GM18951 (cell line): ENCODE data around the gene FAM221B.

ENCODE experiments used
- POLR2A ChIP-seq: IDR thresholded peaks from 4 replicates; pipeline ENCODE4 v1.6.1; 2011; ENCODE audit warnings: mild to moderate bottlenecking; ENCODE audit not compliant: insufficient read length, insufficient read depth; ENCODE audit errors: extremely low read depth
- in situ Hi-C: fragments of 300-500 bp; cut with MboI; formaldehyde crosslinking; loops from one replicate; pipeline ENCODE4 v1.12.0; 2022; ENCODE audit warnings: low sequenced_read_pairs, mixed read lengths, inconsistent platforms; ENCODE audit not compliant: unreplicated experiment

The FAM221B gene

GRCh38 chr9:35822926-35823325 is 5.6 kb downstream of the FAM221B start:
- in situ Hi-C loops, result no loop called here
- no peak for TF ChIP-seq POLR2A

- no peak for TF ChIP-seq POLR2A
- in situ Hi-C loops, result no loop called here
These were observed 8.5 kb downstream of the FAM221B start for GRCh38 chr9:35820076-35820475.

- in situ Hi-C loops, result no loop called here
- no peak for TF ChIP-seq POLR2A
These were observed 10.2 kb downstream of the FAM221B start for GRCh38 chr9:35818341-35818740.

- in situ Hi-C loops, result no loop called here
- TF ChIP-seq POLR2A, result no peak
These were observed 11.8 kb downstream of the FAM221B start for GRCh38 chr9:35816708-35817107.

GRCh38 chr9:35814841-35815543 is 13.5 kb downstream of the FAM221B start, which contains the start of gene HINT2:
Gene HINT2 (minus strand): TSS chr9:35815042. CDS start chr9:35814979, 63 bp downstream.
- in situ Hi-C loops, result no loop called here
- TF ChIP-seq POLR2A, result peak; percentile 96

GRCh38 chr9:35814106-35814840 is 14.3 kb downstream of the FAM221B start:
- in situ Hi-C loops, result no loop called here
- no peak for TF ChIP-seq POLR2A

GRCh38 chr9:35813434-35814105 is 15.0 kb downstream of the FAM221B start:
- in situ Hi-C loops, result no loop called here
- TF ChIP-seq POLR2A, result no peak

- in situ Hi-C loops, result no loop called here
- peak; percentile 48 for TF ChIP-seq POLR2A
These were observed 16.4 kb downstream of the FAM221B start, which contains the start of gene SPAG8 for GRCh38 chr9:35812025-35812602. Gene SPAG8 (minus strand): TSS chr9:35812262. CDS start chr9:35812147, 115 bp downstream.

- TF ChIP-seq POLR2A, result no peak
- in situ Hi-C loops, result no loop called here
These were observed 17.0 kb downstream of the FAM221B start for GRCh38 chr9:35811381-35812024.

GRCh38 chr9:35810122-35810521 is 18.4 kb downstream of the FAM221B start:
- in situ Hi-C loops, result no loop called here
- TF ChIP-seq POLR2A, result no peak

- no peak for TF ChIP-seq POLR2A
- in situ Hi-C loops, result no loop called here
These were observed 20.1 kb downstream of the FAM221B start for GRCh38 chr9:35808433-35808832.

- in situ Hi-C loops, result no loop called here
- no peak for TF ChIP-seq POLR2A
These were observed 22.4 kb downstream of the FAM221B start for GRCh38 chr9:35806101-35806500.
